Skin of body (tissue), 3 donors: ENCODE measurements around the gene YTHDC1. TPM values are rescaled to one million over a fixed set of nuclear protein-coding genes. Genes with fewer than 3 reads are reported as not detected.
"Not testable (repeated sequence)": the region's sequence is repeated elsewhere in the genome, so short reads cannot be mapped to it uniquely, and the experiment has no call there.

ENCODE experiments used
- DNase-seq: peaks from one replicate; lab custom pipeline; 2025; lab: John Stamatoyannopoulos, UW
- small RNA-seq: library from RNA; depleted of rRNA; stranded (forward); fragments of <200 nt; gene quantifications from one replicate; pipeline ENCODE3, GENCODE V24; 2014; ENCODE audit warnings: low replicate concordance
- total RNA-seq: library from RNA; depleted of rRNA; stranded (reverse); fragments of >200 nt; gene quantifications from one replicate; pipeline ENCODE4 v1.2.3, GENCODE V29; 2014

The YTHDC1 gene
- total RNA-seq, 1 donor from 2014 or later = 92.0 TPM

DNA sequence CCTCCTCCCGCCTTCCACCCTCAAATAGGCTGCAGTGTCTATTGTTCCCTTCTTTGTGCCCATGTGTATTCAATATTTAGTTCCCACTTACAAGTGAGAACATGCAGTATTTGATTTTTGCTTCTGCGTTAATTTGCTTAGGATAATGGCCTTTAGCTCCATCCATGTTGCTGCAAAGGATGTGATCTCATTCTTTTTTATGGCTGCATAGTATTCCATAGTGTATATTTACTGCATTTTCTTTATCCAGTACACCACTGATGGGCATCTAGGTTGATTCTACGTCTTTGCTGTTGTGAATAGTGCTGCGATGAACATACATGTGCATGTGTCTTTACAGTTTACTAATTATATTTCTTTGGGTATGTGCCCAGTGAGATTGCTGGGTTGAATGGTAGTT lies 52.8 kb downstream of the YTHDC1 start:
- DNase-seq = no peak

DNA sequence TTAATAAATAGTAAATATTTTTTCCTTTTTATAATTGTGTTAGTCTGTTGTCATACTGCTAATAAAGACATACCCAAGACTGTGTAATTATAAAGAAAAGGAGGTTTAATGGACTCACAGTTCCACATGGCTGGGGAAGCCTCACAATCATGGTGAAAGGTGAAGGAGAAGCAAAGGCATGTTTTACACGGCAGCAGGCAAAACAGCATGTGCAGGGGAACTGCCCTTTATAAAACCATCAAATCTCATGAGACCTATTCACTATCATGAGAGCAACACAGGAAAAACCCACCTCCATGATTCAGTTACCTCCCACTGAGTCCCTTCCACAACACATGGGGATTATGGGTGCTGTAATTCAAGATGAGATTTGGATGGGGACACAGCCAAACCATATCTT lies 58.6 kb downstream of the YTHDC1 start:
- no peak for DNase-seq

DNA sequence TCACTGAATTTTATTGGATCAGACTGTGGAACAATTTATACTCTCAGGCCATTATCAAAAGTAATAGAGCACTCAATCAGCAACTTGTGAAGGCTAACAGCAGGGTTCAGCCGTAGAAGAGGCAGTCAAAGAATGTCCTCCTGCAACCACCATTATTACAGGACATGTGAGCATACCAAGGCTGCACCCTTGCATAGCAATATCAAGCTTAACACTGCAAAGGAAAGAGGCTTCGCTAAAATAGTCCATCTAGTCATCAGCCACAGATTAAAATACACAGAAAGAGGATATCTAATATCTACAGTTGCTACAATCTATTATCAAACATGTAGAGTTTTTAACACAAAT lies 61.5 kb downstream of the YTHDC1 start:
- no peak for DNase-seq

DNA sequence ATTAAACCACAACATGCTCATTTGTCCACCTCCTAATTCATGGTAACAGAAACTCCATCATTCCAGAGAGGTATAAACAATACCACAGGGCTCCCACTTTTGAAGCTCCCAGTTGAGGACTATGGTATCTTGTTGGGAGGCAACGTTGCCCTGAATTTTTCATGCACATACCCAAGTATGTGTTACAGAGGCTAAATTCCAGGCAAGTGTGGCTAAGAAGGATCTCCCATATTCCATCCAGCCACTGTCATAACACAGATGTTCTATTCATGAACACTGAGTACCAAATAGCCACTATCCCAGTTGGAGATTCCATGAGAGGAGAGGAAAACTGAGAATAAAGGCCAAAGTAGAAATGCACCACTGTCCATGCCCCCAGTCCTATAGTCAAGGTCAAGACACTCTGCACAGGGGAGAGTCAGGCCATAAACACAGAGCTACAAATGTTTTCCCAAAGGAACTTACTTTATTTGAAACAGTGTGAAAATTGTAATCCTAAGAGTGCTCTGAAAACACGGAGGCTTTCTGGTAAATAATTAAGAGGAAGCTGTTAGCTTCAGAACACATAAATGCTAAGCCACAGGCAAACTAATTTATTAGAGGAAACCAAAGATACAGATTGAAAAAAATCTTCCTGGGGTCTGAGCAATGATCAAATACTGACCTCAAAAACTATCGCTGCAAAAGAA lies 62.0 kb downstream of the YTHDC1 start:
- no peak for DNase-seq

DNA sequence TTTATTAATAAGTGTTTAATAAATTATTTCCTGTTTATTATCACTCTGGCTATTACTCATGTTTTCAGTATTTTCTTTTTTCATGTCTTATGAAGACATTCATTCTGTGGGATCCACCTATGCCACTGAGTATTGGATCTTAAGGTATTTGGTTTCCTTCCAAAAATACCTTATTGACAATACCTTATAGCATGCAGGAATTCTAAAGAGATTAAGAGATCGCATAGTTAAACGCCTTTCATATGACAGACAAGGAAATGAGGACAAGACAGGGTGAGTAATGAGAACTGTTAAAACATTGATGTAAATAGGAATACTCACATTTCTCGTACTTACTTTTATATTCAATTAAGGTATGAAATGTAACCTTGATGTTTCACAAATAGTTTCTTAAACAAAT lies 66.2 kb downstream of the YTHDC1 start:
- no peak for DNase-seq

DNA sequence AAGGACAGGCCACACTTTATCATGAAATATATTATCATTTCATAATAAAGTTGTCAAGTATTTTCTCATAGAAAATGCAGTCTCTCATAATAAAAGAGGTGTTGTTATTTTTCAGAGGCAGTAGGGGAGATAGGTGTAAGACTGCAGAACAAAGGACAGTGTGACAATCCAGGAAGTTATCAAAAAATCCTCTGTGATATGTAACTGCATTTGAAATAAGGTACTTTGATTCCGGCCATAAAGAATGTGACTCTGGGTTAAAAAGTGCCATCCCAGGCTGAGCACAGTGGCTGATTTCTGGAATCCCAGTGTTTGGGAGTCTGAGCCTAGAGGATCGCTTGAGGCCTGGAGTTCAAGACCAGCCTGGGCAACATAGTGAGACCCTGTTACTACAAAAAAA lies 66.8 kb downstream of the YTHDC1 start:
- DNase-seq = no peak

DNA sequence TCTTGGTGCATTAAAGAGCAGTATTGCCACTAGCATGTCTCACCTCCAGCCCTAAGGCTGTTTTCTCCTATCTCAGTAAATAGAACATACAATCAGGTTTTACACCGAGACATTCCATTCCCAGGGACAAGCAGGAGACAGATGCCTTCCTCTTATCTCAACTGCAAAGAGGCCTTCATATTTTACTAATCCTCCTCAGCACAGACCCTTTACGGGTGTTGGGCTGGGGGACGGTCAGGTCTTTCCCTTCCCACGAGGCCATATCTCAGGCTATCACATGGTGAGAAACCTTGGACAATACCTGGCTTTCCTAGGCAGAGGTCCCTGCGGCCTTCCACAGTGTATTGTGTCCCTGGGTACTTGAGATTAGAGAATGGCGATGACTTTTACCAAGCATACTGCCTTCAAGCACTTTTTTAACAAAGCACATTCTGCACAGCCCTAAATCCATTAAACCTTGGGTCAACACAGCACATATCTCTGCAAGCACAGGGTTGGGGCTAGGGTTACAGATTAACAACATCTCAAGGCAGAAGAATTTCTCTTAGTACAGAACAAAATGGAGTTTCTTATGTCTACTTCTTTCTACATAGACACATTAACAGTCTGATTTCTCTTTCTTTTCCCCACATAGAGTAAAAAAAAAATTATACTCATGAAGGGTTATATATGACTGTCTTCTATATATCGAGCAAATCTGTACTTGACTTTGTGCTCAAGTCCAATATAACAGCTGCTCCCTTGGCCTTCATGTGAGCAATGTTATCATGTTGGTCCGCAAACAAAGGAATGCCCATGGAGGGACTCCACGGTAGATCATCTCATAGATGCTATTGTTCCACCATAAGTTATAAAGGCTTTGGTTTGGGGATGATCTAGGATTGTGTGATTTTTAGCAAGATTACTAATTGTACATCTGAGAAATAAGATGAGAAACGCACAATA lies 67.8 kb downstream of the YTHDC1 start:
- not testable (repeated sequence) for DNase-seq

DNA sequence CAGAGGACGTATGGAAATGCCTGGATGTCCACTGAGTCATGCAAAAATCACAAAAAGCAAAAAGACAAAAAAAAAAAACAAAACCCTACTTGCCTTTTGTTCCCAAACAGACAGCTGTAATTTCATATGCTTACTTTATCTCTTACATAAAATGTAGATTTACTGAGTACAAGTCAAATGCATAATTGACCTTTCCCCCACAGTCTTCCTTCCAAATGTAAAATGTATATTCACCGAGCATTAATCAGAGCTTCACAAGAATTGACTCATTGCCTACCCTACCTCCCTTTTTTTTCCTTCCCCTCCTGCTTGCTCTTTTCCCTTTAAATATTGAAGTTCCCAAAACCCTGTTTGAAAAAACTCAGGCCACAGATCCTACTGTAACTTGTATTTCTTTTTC lies 71.9 kb downstream of the YTHDC1 start:
- DNase-seq = no peak

DNA sequence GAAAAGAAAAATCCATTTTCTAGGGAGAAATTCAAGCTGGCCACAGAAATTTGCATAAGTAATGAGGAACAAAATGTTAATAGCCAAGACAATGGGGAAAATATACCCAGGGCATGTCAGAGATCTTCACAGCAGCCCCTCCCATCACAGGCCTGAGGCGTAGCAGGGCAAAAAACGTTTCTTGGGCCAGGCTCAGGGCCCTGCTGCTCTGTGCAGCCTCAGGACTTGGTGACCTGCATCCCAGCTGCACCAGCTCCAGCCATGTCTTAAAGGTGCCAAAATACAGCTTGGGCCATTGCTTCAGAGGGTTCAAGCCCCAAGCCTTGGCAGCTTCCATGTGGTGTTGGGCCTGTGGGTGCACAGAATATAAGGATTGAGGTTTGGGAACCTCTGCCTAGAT lies 72.3 kb downstream of the YTHDC1 start:
- DNase-seq = no peak

DNA sequence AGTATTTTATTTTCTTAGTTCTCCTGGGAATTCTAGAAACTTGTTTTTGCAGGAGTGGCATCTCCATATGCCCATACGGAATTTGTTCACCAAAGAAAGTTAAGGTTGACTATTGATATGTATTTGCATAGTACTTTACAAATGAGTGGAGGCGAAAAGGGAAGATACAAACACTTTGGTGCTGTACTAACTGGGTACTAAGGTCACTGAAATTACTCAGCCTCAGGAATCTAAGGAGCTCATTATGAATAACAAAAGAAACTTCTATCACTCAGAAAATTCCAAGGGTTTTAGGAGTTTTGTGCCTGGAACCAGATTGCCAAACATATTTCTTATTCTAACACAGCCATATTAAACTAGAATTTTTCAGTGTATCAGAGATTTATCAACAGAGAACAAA lies 77.0 kb downstream of the YTHDC1 start:
- no peak for DNase-seq

DNA sequence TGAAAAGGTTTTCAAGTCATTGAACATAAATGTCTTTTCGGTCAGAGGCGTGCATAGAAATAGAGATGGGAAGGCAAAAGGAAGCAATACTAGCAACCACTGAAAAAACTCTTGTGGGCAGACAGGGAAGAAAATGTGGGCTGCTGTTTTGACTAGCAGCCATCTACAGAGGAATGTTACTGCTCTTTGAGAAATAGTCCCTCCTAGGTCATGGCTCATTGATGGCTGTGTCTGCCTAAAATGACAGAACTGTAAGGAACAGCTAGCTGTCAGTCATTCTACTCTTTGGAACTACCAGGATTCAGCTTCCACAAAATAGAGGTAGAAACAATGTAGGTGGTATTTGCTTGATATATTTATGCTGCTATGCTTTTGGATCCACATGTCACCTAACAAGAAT lies 77.5 kb downstream of the YTHDC1 start:
- no peak for DNase-seq

DNA sequence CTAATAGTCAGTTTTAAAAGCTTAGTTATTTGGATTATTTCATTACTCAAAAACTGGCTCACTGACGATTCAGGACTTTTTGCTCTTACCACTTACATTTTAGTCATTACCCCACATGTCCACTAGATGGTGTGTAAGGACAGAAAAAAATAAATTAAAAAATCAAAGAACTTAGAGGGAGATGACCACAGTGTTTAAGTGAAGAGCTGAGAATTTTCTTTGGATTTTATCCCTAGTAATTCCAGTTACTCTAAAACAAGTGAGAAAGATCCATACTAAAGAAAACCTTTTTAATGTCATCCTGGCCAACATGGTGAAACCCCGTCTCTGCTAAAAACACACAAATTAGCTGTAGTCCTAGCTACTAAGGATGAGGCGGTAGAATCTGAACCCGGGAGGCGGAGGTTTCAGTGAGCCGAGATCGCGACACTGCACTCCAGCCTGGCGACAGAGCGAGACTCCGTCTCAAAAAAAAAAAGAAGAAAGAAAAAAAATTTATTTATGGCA lies 78.0 kb downstream of the YTHDC1 start:
- peak; percentile 39 for DNase-seq

DNA sequence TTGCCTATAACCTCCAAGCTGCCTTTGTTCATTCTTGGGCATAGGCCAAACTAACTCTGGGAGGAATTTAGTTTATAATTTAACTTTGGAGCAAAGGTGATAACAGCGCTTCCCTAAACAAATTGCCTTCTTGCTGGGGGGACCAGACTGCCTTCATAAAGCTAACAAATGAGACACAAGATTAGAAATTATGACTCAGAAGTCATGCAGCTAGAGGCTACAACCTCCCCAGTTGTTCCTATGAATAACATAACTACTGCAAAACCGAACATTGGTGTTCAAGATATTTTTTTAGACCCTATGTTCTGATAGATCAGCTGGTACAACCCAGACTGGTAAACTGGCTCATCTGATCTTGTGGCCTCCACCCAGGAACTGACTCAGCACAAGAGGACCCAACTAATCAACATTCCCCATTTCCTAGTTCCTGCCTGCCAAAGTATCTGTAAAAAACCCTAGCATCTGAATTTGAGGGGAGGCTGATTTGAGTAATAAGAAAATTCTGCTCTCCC lies 82.4 kb downstream of the YTHDC1 start:
- no peak for DNase-seq

DNA sequence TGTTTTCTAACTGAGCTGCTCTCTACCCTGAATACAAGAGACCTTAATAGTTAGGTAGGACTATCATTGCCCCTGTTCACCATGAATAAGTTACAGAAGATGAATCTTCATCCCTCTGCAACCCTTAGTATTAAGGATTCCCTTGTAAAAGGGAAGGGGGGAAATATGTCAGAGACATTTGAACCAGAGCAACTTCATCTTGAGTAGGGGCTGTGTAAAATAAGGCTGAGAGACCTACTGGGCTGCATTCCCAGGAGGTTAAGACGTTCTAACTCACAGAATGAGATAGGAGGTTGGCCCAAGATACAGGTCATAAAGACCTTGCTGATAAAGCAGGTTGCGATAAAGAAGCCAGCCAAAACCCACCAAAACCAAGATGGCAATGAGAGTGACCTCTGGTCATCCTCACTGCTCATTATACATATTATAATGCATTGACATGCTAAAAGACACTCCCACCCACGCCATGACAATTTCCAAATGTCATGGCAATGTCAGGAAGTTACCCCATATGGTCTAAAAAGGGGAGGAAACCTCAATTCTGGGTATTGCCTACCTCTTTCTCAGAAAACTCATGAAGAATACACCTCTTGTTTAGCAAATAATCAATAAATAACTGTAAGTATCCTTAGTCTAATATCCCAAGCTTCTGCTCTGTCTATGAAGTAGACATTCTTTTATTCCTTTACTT lies 84.9 kb downstream of the YTHDC1 start:
- DNase-seq = no peak

Small RNA genes within 50 kb of the gene (small RNA-seq; reads per million reads assigned to genes)
- gene MT2P1 = not detected

Other genes starting within 250 kb of the YTHDC1 start
- 2.3 TPM for gene TMPRSS11F, start 220.2 kb downstream of the YTHDC1 start, total RNA-seq
- gene TMPRSS11B, start 104.4 kb downstream of the YTHDC1 start, total RNA-seq = not detected
- gene TMPRSS11E, start 97.4 kb upstream of the YTHDC1 start, total RNA-seq = 12.3 TPM
- not detected for gene UGT2B17, start 226.2 kb upstream of the YTHDC1 start, total RNA-seq